GDM1 (cell line): Measurements from ENCODE around the gene PCNT.
"Not testable (repeated sequence)": the region's sequence is repeated elsewhere in the genome, so short reads cannot be mapped to it uniquely, and the experiment has no call there.

Source experiments
- DNase-seq: peaks from one replicate; lab custom pipeline; 2025; lab: John Stamatoyannopoulos, UW

Gene PCNT

DNA sequence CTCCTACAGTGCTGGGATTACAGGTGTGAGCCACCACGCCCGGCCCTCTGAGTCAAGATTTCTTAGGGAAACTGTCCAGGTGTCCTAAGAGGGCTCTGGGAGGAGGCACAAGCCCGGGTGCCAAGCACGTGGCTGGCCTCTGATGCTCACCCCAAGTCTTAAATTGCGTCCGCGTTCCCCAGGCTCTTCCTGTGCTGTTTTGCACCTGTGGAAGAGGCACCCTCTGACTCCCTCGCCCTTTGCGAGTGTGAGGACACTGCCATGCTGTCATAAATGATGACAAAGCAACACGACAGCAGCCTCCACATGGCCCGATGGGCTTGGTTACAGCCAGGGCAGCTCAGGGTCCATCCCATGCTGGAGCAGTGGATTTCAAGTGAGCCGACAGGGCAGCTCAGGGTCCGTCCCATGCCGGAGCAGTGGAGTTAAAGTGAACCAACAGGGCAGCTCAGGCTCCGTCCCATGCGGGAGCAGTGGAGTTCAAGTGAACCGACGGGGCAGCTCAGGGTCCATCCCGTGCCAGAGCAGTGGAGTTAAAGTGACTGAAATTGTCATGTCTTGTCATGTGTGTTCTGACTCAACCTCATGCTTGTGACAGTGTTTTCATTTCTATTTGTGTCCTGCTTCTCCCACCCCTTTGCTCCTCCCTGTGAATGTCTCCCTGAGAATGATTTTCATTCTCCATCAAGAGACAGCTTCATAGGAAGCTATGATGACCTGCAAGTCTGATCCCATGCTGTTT lies 33.9 kb downstream of the PCNT start:
- DNase-seq: no peak

DNA sequence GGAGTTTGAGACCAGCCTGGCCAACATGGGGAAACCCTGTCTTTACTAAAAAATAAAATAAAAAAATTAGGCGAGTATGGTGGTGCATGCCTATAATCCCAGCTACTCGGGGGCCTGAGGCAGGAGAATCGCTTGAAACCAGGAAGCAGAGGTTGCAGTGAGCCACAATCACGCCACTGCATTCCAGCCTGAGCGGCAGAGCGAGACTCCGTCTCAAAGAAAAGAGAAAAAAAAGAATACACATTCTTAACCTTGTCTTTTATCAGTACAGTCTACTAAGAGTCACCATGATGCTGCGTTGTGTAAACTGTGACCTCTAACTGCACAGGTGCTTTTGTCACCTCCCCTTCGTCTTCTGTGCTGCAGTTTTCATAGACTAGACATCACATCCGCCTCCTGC lies 37.2 kb downstream of the PCNT start:
- DNase-seq: no peak

DNA sequence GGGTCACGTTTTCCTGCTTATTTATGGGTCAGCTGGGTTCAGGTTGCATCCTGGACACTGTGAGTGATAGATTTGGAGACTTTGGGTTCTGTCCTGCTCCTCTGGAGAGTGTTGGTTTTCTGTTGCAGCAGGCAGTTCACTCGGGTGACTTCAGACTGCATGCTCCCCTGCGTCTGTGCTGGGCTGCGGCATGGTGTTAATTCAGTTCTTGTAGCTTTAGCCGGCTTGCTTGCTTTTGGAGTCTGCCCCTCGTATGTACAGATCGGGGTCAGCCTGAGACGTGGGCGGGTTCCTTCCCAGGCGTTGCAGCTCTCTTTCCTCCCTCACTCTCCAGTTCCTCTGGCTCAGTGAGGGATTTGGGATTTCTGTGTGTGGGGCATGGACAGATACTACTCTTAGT lies 38.0 kb downstream of the PCNT start:
- DNase-seq: no peak

- no peak for DNase-seq
Measured at GRCh38 chr21:46362946-46363345, 39.0 kb downstream of the PCNT start.

DNA sequence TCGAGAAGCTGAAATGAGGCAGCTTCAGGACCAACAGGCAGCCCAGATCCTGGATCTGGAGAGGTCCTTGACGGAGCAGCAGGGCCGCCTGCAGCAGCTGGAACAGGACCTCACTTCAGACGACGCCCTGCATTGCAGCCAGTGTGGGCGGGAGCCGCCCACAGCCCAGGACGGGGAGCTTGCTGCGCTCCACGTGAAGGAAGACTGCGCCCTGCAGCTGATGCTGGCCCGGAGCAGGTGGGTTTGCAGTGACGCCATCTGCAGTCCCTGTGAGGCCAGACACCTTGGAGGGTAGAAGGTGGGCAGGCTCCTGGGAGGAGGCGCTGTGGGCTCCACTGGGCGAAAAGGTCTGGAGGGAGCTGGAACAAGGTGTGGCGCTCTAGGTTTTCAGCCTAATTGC lies 39.7 kb downstream of the PCNT start:
- DNase-seq: no peak

DNA sequence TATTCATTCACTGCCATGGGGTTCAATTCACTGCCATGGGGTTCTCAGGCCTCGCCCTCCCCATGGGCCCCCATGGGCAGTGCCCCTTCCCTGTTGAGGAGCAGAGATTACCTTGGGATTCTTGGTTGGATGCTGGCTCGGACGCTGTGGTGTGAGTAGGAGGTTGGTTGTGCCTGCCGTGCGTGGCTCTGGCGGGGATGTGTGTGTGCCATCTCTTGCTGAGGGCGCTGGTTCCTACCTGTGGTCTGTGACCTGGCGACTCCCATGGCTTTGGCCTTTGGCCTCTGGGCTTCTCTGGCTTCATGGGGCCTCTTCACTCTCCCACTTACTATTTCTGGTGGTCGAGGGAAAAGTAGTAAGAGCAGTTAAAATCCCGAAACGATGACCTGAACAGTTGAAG lies 42.1 kb downstream of the PCNT start:
- no peak for DNase-seq

DNA sequence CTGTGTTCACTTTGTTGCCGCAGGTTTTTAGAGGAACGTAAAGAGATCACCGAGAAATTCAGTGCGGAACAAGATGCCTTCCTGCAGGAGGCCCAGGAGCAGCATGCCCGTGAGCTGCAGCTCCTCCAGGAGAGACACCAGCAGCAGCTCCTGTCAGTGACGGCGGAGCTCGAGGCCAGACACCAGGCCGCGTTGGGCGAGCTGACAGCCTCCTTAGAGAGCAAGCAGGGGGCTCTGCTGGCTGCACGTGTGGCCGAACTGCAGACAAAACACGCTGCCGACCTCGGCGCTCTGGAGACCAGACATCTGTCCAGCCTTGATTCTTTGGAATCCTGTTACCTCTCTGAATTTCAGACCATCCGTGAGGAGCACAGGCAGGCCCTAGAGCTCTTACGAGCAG lies 42.6 kb downstream of the PCNT start:
- no peak for DNase-seq

DNA sequence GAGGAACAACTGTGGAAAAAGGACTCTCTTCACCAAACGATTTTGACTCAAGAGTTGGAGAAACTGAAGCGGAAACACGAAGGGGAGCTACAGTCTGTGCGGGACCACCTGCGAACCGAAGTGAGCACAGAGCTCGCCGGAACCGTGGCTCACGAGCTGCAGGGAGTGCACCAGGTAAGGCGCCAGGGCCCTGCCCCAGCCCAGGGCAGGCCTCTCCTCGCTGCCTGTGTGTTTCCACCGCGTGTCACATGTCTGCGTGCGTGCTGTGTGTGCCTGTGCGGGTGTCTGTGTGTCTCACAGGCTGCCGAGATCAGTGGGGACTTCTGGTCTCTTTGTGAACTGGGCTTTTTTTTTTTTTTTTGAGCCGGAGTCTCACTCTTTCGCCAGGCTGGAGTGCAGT lies 43.0 kb downstream of the PCNT start:
- no peak for DNase-seq

- DNase-seq: no peak
Measured at GRCh38 chr21:46368533-46369285, 44.8 kb downstream of the PCNT start.

GRCh38 chr21:46369520-46370235 lies 45.7 kb downstream of the PCNT start:
- DNase-seq: peak; percentile 77

GRCh38 chr21:46371204-46372013 lies 47.5 kb downstream of the PCNT start:
- DNase-seq: no peak

- no peak for DNase-seq
Measured at GRCh38 chr21:46372014-46372485, 48.1 kb downstream of the PCNT start.

GRCh38 chr21:46372947-46373346 lies 49.0 kb downstream of the PCNT start:
- not testable (repeated sequence) for DNase-seq

DNA sequence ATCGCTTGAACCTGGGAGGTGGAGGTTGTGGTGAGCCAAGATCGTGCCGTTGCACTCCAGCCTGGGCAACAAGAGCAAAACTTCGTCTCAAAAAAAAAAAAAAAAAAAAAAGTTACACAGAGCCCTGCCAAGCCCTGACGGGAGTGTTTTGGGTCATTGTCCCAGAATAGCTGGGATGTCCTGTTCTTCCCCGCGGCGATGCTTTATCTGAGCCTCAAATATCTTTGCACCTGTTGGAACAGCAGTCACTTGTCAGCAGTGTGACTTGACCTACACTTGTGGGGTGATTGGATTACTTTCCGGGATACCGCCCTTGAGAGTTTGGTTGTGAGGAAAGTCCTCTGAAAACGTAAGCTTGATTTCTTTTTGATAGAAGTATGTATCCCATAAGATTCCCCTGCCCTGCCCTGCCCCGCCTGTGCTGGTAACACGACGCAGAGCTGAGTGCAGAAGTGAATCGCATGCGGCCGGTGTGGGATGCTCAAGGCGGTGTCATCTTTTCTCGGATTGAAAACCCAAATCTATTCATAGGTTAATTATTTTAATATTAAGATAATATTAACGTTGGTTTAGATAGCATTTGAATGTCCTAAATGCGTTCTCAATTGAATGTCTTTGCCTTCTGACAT lies 50.9 kb downstream of the PCNT start:
- DNase-seq: no peak

GRCh38 chr21:46375560-46376230 lies 51.7 kb downstream of the PCNT start:
- no peak for DNase-seq

- no peak for DNase-seq
Measured at GRCh38 chr21:46376231-46376628, 52.3 kb downstream of the PCNT start.

GRCh38 chr21:46376856-46377453 lies 53.0 kb downstream of the PCNT start:
- no peak for DNase-seq

DNA sequence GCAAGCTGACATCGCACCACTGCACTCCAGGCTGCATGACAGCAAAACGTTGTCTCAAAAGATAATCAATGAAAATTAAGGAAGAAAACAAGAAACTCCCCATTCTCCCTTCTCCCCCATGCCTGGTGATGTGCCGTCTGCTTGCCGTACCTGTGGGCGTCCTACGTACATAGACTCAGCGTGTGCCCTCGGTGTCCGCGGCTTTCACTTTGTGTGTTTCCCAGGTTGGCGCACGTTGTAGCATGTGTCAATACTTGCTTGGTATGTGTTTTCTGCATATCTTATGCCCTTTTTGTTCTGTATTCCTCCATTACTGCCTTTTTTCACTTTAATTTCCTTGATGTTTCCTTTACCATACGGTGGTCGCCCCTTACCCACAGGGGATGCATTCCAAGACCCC lies 53.8 kb downstream of the PCNT start:
- no peak for DNase-seq

- no peak for DNase-seq
Measured at GRCh38 chr21:46379105-46379504, 55.1 kb downstream of the PCNT start.

- DNase-seq: no peak
Measured at GRCh38 chr21:46379691-46380090, 55.7 kb downstream of the PCNT start.

DNA sequence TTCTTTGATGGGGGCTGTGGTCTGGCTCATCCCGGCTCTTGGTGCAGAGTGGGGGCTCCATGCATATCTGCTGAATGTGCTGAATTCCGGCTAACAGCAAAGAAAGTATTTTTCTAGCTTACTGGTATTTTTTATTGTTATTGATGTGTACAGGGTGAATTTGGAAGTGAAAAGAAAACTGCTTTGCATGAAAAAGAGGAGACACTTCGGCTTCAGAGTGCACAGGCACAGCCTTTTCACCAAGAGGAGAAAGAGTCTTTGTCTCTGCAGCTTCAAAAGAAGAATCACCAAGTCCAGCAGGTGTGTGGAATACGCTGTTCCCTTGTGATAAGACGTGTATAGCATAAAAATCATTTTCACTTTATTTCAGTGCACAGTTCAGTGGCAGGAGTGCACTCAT lies 57.6 kb downstream of the PCNT start:
- DNase-seq: no peak
